Measurements from ENCODE around the gene FRS3. TPM values are rescaled to one million over a fixed set of nuclear protein-coding genes. Genes with fewer than 3 reads are reported as not detected.

Gene FRS3
- total and polyA plus RNA-seq, 9 of the 15 experiments (the other 6 are each of a cell fraction or from before 2014, with no cell fraction given): 0.03 to 3.7 (median 1.6) TPM

DNA sequence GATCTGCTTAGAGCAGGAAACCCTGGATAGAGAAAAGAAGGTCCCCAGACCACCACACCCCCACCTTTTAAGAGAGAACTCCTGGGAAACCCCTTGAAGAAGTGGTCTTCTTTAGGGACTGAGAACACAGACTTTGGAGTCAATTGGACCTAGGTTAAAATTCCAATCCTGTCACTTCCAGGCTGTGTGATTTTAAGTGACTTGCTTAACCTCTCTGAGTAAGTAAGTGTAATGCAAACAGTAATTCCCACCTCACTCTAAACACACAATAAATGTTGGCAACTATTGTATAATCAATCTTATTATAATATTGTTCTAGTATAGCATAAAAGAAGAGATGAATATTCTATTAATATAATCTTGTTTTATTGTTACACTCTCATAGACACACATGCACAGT, 47.6 kb downstream of the FRS3 start:
- TSS peak; percentile 34 for BruUV-seq (replicated peaks)
- ATAC-seq: no peak
- H3K9me3 ChIP-seq (replicated peaks; ENCODE audit: control insufficient read depth, insufficient read depth, low read depth, low read length): no peaks in the 10 kb centered on the region
- TF ChIP-seq ZFP36 (IDR thresholded peaks at IDR 0.05; ENCODE audit: low read depth, low read length, partially characterized antibody) (peak; percentile 88), ZBTB17 (CRISPR knock-in tag; IDR thresholded peaks at IDR 0.05) (no peak), RCOR1 (IDR thresholded peaks at IDR 0.05; ENCODE audit: borderline replicate concordance in 1 of 2, low read depth in 2 of 2, low read length in 2 of 2) (peak in 1 of 2 experiments; percentile 11; a peak in 1 of 4 replicates), ZNF12 (CRISPR knock-in tag; IDR thresholded peaks at IDR 0.05) (no peak), HDAC2 (IDR thresholded peaks at IDR 0.05) (0 out of 2 replicates have a peak, but pooled peaks have one; percentile 41), ZNF274 (IDR thresholded peaks at IDR 0.05; ENCODE audit: borderline replicate concordance, low read depth, low read length) (no peak), ZNF76 (CRISPR knock-in tag; IDR thresholded peaks at IDR 0.05; ENCODE audit: borderline replicate concordance) (no peak), ZMIZ1 (IDR thresholded peaks at IDR 0.05; ENCODE audit: low read depth in 2 of 2, low read length in 2 of 2) (no peak), GATAD2A (IDR thresholded peaks at IDR 0.05) (no peak), ZSCAN29 (IDR thresholded peaks at IDR 0.05) (no peak), COPS2 (conservative IDR thresholded peaks at IDR 0.05) (no peak), AFF4 (CRISPR knock-in tag; IDR thresholded peaks at IDR 0.05) (no peak), ZNF583 (CRISPR knock-in tag; IDR thresholded peaks at IDR 0.05) (no peak), MAFK (IDR thresholded peaks at IDR 0.05; ENCODE audit: low read length) (no peak), MECOM (CRISPR knock-in tag; IDR thresholded peaks at IDR 0.05) (no peak), ZNF165 (CRISPR knock-in tag; IDR thresholded peaks at IDR 0.05; ENCODE audit: borderline replicate concordance) (no peak)
- TF ChIP-seq, protein P1, sequence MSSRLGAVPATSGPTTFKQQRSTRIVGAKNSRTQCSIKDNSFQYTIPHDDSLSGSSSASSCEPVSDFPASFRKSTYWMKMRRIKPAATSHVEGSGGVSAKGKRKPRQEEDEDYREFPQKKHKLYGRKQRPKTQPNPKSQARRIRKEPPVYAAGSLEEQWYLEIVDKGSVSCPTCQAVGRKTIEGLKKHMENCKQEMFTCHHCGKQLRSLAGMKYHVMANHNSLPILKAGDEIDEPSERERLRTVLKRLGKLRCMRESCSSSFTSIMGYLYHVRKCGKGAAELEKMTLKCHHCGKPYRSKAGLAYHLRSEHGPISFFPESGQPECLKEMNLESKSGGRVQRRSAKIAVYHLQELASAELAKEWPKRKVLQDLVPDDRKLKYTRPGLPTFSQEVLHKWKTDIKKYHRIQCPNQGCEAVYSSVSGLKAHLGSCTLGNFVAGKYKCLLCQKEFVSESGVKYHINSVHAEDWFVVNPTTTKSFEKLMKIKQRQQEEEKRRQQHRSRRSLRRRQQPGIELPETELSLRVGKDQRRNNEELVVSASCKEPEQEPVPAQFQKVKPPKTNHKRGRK (tag; IDR thresholded peaks at IDR 0.05): no peak

More for the DNA sequence above, 47.6 kb downstream of the FRS3 start:
- FAIRE-seq (no peak), DNase-seq (ENCODE audit: extremely low read depth in 1 of 4, low spot score in 3 of 4) (no peak)
- CTCF ChIA-PET (ENCODE audit: low intra/inter-chr PET ratio): no interaction called here
- Histone ChIP-seq H3K9me1 (ENCODE audit: control insufficient read depth, insufficient read depth, low read length) (no peaks in the 10 kb centered on the region), H2AFZ (ENCODE audit: low read depth, low read length) (no peak overlapping the region), H3K9ac (ENCODE audit: insufficient read depth in 1 of 2, low read depth in 2 of 2, low read length in 2 of 2) (no peak overlapping the region), H3K4me1 (replicated peaks in 1 of 2; ENCODE audit: control insufficient read depth in 2 of 2, insufficient read depth in 2 of 2, low read length in 2 of 2) (peaks cover 5 to 34% of the 10 kb centered on the region in 2 experiments), H3K79me2 (ENCODE audit: control insufficient read depth, insufficient read depth, low read length) (no peaks in the 10 kb centered on the region), H3K27me3 (ENCODE audit: control insufficient read depth in 2 of 2, insufficient read depth in 2 of 2, low read length in 2 of 2) (peaks cover 0 to 27% of the 10 kb centered on the region in 2 experiments; a peak in 2 of 5 replicates), H3K4me3 (no peak overlapping the region), H4K20me1 (replicated peaks; ENCODE audit: control insufficient read depth, insufficient read depth, low read length) (peaks cover 4% of the 10 kb centered on the region), H3K4me2 (ENCODE audit: insufficient read depth, low read length) (no peak overlapping the region), H3K36me3 (ENCODE audit: control insufficient read depth, insufficient read depth, low read length) (no peaks in the 10 kb centered on the region), H3K27ac (ENCODE audit: extremely low read depth, low read depth, low read length) (no peak overlapping the region)
- POLR2A ChIA-PET: interaction anchor here (1.8 to 2.2 kb wide), 2 partner anchors 12 to 34 kb away, joined by 4 to 11 read pairs; no protein-coding TSS in a partner anchor
- intact Hi-C loops (cut with micrococcal nuclease): no loop called here
- in situ Hi-C loops (cut with MboI): no loop called here

Measured in K562 (cell line).